CD4-positive, alpha-beta T cell treated with Interleukin-12 subunit alpha and Interleukin-12 subunit beta, for 1 hour (primary cell): ENCODE results near the gene SCYL1.
A peak's percentile ranks its signal among the peaks of the same experiment; 100 is the strongest.

Experiments used
- DNase-seq: peaks from one replicate; pipeline ENCODE4 v3.0.0-alpha.2; 2020

Gene SCYL1

GRCh38 chr11:65524741-65525545, at the start of gene SCYL1:
Gene SCYL1, plus strand, starts transcription at chr11:65525083. Its CDS starts 71 bp downstream, at chr11:65525154.
- DNase-seq: peak; percentile 86

- no peak for DNase-seq
Measured at GRCh38 chr11:65476632-65477148, 48.2 kb upstream of the SCYL1 start.

GRCh38 chr11:65477149-65477965, 47.5 kb upstream of the SCYL1 start:
- peak; percentile 90 for DNase-seq

- DNase-seq: no peak
Measured at GRCh38 chr11:65478388-65479183, 46.3 kb upstream of the SCYL1 start.

GRCh38 chr11:65479184-65480145, 45.4 kb upstream of the SCYL1 start:
- no peak for DNase-seq

- DNase-seq: no peak
Measured at GRCh38 chr11:65482306-65482850, 42.5 kb upstream of the SCYL1 start.

- no peak for DNase-seq
Measured at GRCh38 chr11:65485920-65486219, 39.0 kb upstream of the SCYL1 start.

- DNase-seq: no peak
Measured at GRCh38 chr11:65486570-65487466, 38.1 kb upstream of the SCYL1 start.

- DNase-seq: peak; percentile 49
Measured at GRCh38 chr11:65487467-65488272, 37.2 kb upstream of the SCYL1 start.

GRCh38 chr11:65488273-65489034, 36.4 kb upstream of the SCYL1 start:
- DNase-seq: no peak

- DNase-seq: no peak
Measured at GRCh38 chr11:65489035-65489705, 35.7 kb upstream of the SCYL1 start.

- DNase-seq: no peak
Measured at GRCh38 chr11:65489706-65490320, 35.1 kb upstream of the SCYL1 start.

GRCh38 chr11:65491163-65491465, 33.8 kb upstream of the SCYL1 start:
- no peak for DNase-seq

- DNase-seq: no peak
Measured at GRCh38 chr11:65491614-65492386, 33.1 kb upstream of the SCYL1 start.

GRCh38 chr11:65492387-65492636, 32.6 kb upstream of the SCYL1 start:
- no peak for DNase-seq

- DNase-seq: no peak
Measured at GRCh38 chr11:65492637-65493366, 32.1 kb upstream of the SCYL1 start.
